AG09309 (cell line): ENCODE data around the gene SLC25A21.
A peak's percentile ranks its signal among the peaks of the same experiment; 100 is the strongest.

ENCODE experiments used
- DNase-seq: peaks from one replicate; pipeline ENCODE4 v3.0.0-alpha.2; 2010; ENCODE audit warnings: low read depth
- H3K4me3 ChIP-seq: 2 replicates; pipeline ENCODE4 v1.5.1; 2011; ENCODE audit warnings: mild to moderate bottlenecking, low read depth, low read length, moderate library complexity; ENCODE audit not compliant: control insufficient read depth
- TF ChIP-seq, protein P1 (sequence below): IDR thresholded peaks from 2 replicates; pipeline ENCODE4 v1.5.1; 2011; ENCODE audit warnings: mild to moderate bottlenecking, low read depth, low read length, inconsistent platforms; ENCODE audit not compliant: insufficient read depth, control insufficient read depth; ENCODE audit errors: missing control alignments

Gene SLC25A21

DNA sequence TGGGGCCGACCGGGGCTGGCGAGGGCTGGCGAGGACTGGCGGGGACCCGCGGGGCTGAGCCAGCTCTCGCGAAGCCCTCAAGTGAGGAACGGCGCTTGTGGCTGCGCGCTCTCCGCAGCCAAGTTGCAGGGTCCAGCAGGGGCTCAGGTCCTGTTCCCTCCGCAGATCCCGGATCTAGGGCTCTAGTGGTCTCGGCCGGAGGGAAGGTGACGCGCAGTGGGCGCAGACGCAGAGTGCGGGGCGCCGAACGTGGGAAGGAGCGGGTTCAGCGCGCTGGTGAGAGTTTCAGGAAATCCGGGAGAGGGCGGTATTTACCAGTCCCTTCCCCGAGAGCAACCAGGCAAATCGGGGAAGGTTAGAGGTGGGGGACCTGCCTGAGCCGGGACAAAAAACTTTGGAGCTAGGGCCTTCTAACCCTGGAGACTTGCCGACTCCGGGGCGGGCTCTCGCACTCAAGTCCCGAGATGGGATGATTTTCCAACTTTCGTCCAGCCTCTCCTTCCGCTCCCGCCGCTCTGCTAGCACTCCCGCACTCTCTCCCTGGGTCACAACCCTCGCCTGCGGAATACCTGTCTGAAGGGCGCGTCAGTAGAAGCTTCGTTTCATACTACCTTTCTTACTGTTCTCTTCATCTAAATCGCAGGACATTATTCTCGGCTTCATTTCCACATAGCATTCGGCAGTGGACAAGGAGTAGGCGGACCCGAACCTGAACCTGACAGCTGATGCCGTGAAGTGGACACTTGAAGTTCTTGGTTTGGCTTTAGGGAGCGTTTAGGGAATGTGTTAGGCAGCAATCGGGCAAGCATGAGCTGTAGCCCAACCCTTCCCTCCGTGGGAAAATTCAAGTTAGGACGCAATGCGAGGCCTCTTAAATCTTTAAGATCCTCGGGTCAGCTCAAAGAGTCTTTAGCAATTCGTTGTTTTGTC, 524.3 kb downstream of the SLC25A21 start:
- peak overlapping the region; percentile 49 for H3K4me3 ChIP-seq

DNA sequence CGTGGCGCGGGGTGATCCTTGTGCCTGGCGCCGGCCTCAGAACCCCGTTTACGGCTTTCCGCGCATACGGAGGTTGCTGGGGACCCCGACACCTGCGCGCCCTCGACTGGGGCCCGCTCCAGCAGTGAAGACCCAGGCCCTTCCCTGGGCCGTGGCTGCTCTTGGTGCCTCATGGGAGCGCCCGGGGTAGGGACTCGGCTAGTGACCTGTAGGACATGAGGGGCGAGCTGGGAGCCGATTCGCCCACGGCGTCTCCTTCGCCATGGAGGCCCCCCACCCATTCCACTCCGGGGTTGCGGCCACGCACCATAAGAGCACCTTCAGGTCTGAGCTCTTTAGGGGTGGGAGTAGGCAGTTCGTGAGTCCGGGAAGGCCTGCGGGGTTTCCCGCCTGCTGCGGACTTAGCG, 525.0 kb downstream of the SLC25A21 start:
- no peak for DNase-seq
- TF ChIP-seq, protein P1, sequence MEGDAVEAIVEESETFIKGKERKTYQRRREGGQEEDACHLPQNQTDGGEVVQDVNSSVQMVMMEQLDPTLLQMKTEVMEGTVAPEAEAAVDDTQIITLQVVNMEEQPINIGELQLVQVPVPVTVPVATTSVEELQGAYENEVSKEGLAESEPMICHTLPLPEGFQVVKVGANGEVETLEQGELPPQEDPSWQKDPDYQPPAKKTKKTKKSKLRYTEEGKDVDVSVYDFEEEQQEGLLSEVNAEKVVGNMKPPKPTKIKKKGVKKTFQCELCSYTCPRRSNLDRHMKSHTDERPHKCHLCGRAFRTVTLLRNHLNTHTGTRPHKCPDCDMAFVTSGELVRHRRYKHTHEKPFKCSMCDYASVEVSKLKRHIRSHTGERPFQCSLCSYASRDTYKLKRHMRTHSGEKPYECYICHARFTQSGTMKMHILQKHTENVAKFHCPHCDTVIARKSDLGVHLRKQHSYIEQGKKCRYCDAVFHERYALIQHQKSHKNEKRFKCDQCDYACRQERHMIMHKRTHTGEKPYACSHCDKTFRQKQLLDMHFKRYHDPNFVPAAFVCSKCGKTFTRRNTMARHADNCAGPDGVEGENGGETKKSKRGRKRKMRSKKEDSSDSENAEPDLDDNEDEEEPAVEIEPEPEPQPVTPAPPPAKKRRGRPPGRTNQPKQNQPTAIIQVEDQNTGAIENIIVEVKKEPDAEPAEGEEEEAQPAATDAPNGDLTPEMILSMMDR = no peak
- peak overlapping the region; percentile 49 for H3K4me3 ChIP-seq

More for the DNA sequence above, 524.3 kb downstream of the SLC25A21 start:
- TF ChIP-seq, protein P1 = peak; percentile 76
- no peak for DNase-seq

DNA sequence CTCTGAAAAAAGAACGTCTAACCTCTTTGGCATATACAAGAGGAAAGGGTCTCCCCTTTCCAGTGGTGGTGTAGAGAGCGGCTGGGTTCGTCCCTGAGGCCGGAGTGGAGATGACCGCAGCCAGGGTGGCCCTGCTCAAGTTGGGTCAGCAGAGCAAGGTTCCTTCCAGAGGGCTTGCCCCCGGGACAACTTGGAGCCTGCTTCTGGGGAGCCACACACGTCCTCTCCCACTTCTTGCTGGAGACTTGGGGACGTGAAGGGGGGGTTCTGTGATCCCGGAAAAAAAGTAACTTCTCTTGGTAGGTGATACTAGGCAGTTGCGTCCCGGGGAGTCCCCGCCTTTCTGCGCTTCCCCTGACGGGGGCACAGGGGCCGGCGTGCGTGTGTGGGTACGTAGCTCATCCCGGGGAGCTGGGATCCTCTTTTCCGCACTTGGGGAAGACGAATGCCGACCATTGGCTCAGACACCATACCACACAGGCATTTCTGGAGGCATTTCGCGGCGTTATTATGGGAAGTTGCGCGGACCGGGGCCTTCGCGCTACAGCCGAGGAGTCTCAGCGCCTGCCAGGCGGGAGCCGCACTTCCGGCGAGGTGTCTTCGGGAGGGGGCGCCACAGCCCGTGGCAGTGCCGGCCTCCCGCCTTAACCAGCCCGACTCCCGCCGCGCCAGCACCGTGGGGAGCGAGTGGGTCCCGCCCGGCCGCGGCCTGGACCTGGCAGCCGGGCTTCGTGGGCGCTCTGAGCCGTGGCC, 525.6 kb downstream of the SLC25A21 start:
- DNase-seq = no peak
- peak overlapping the region; percentile 49 for H3K4me3 ChIP-seq
- TF ChIP-seq, protein P1 = peak; percentile 10

DNA sequence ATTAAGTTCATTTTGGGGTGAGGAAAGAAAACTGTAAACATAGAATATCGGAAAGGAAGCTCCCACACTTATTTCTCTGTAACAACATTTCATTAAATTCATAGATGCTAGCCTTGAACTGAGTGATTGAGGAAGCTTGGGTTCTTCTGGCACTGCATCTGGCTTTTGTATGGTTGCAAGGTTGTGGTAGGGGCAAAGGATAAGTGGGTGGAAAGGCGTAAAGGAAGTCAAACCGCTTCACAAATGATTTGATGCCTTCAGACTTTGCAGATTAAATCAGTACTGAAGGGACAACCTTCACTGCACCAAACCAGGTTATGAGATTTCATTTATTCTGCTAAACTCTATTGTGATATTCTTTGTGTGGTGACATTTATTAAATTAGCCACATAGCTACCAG, 538.8 kb downstream of the SLC25A21 start:
- no peak for DNase-seq
- H3K4me3 ChIP-seq = no peak overlapping the region
- TF ChIP-seq, protein P1 = no peak
